NCI-H226 (cell line): ENCODE measurements around the gene STOML3.
"Not testable (repeated sequence)": the region's sequence is repeated elsewhere in the genome, so short reads cannot be mapped to it uniquely, and the experiment has no call there.

Source experiments
- DNase-seq: peaks from one replicate; pipeline ENCODE4 v3.0.0-alpha.2; 2015

STOML3 gene

DNA sequence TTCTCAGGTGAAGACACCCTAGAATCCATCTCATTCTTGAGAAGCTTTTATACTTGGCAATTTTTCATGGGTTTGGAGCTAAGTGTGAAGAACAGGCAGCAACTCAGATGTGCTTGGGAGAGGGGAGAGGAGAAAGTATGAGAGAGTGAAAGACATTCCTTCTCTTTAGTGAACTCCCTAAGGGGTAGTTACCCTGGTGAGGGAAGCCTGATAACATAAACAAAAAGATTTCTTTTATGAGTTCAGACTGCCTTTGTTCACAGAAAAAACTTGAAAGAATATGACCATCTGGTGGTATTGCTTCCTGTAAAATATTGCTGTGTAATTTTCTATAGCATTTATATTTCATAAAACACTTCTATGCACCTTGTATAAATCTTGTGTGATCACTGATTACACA is at the start of gene STOML3:
Gene STOML3 (minus strand): TSS at position 139 of the 400 bp plus-strand sequence. CDS start 110 bp downstream, at position 29.
- DNase-seq = peak; percentile 17

DNA sequence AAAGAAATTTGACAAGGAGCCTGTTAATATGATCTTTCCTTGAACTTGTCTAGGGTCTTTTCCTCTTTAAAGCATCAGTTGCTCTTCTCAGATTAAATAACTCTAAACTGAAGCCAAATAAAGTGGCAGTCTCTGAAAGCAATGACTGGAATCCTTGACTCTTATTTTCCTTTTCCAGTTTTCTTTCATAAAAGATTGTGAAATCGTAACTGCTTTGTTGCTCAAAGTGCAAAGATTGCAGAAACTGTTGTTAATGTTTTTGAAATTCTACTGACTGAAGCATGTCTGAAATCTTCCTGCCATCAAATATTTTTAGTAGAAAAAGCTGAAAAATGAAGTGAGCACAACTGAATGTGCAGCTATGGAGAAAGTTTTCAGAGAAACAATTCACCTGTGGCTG is 49.6 kb upstream of the STOML3 start:
- DNase-seq = no peak

DNA sequence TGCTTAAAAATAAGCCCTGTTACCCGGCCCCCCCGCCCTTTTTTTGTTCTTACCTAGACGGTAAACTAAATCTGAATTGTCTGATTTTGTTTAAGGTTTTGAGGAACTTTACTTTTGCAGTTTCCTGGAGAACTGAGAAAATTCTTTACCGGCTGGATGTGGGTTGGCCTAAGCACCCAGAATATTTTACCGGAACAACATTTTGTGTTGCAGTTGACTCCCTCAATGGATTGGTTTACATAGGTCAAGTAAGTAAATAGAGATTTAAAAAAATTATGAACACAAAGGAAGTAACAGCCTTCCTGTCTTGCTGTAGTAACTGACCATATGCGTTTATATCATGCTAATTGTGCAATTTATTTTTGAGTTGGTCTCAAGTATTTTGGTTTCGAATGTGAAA is 48.4 kb upstream of the STOML3 start:
- DNase-seq = no peak

- peak; percentile 34 for DNase-seq
Measured at GRCh38 chr13:39038569-39039030, 48.0 kb upstream of the STOML3 start.

GRCh38 chr13:39037880-39038568 is 47.4 kb upstream of the STOML3 start, which contains the start of the genes NHLRC3 and PROSER1:
TSS of gene NHLRC3 (plus strand) at chr13:39038456. CDS start at chr13:39038640, 184 bp downstream.
TSS of gene PROSER1 (minus strand) at chr13:39038089. CDS start at chr13:39037242, 847 bp downstream.
- DNase-seq = peak; percentile 90

GRCh38 chr13:39037410-39037879 is 46.8 kb upstream of the STOML3 start:
- no peak for DNase-seq

GRCh38 chr13:39036212-39036611 is 45.6 kb upstream of the STOML3 start:
- no peak for DNase-seq

DNA sequence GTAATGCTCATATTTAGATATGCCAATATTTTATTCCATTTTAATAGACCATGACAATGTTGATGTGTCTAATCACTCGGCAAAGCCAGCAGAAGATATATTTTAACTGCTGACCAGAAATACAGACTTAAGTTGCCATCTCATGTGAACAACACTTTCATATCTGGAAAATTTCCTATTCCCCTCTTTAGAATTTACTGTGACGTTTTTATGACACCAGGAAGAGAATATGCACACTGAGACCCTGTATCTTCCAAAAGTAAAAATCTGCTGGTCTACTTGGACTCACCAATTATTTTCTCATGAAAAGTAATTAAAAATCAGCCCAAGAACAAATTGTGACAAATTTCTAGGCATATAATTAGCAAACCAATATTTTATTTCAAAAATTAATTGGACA is 45.2 kb upstream of the STOML3 start:
- no peak for DNase-seq

DNA sequence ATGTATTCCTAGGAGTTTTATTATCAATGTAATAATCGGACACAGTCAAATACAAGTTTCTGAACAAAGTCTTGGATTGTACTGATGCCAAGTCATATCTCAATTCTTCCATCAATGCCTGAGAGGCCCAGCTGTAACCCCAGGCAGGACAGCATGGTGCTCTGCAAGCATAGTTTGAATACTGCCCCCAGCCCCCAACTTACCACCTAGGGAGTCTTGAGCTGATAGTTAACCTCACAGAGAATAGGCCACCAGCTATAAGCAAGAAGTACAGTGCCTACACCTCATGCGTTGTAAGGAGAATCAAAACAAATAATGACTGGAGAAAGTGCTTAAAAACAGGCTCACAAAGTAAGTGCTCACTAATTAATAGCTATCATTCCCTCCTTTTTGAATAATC is 44.6 kb upstream of the STOML3 start:
- no peak for DNase-seq

GRCh38 chr13:39034085-39034484 is 43.5 kb upstream of the STOML3 start:
- DNase-seq = no peak

DNA sequence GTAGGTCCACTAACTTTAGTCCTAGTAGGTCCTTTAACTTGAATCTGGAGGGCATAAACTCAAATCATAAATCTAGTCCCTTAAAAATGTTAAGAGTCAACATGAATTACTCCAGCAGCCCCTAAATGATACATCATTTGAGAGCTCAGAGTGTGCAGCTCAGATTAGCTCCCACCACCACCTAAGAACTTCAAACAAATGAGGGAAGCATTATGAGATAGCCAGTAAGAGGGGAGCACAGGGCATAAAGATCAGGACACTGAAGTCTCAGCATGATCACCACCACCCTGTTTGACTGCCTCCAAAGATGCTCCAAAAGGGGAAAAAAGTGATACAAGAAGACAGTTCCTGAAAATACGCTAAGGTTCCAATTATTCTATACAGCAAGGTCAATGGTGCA is 41.5 kb upstream of the STOML3 start:
- DNase-seq = no peak

GRCh38 chr13:39025433-39025839 is 34.8 kb upstream of the STOML3 start:
- DNase-seq = no peak

- peak; percentile 53 for DNase-seq
Measured at GRCh38 chr13:39023761-39024160, 33.1 kb upstream of the STOML3 start.

DNA sequence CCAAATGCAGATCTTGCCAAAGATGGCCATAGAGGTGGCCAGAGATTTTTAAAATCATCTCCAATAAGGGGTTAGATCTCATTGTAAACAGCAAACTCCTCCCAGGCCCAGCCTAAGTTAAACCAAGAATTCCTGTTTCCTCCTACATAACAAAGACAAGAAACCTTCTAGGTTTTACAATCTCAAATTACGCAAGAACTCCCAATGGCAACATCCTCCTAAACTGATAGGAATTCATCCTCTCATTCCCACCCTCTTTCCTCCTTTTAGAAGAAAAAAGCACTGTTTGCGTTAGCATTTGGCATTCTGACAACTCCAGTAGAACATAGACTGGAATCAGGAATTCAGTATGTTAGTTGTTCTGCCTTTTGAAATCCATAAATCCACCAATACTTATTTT is 32.7 kb upstream of the STOML3 start:
- DNase-seq = peak; percentile 71

DNA sequence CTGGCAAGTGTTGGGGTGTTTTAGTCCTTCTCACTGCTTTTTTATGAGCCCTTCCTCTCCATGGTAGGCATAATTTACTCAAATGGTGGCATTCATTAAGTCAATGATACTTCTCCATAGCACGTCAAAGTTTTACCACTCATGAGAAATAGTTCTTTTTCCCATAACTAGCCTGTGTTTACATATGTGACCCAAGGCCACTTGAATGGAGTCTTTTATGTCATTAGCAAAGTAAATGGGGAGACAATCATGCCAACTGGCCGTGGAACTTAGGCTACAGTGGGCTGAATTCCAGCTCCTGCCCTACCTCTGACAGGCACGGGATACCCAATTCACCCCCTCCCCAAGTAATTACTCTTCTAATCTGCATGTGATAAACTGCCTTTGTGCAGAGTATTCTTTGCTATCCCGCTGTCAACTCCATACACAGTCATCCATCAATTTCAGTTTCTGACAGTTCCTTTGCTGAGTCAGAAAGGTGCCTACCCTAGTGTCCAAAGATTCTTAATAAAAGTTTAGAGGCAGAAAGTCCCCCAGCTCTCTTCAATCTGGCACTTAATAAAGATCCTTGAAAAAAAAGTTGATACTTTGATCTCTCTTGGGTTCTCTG is 30.3 kb upstream of the STOML3 start:
- DNase-seq = no peak

GRCh38 chr13:39016787-39017186 is 26.2 kb upstream of the STOML3 start:
- DNase-seq = no peak

GRCh38 chr13:39016087-39016486 is 25.5 kb upstream of the STOML3 start:
- no peak for DNase-seq

GRCh38 chr13:39013462-39013861 is 22.8 kb upstream of the STOML3 start:
- DNase-seq = no peak

DNA sequence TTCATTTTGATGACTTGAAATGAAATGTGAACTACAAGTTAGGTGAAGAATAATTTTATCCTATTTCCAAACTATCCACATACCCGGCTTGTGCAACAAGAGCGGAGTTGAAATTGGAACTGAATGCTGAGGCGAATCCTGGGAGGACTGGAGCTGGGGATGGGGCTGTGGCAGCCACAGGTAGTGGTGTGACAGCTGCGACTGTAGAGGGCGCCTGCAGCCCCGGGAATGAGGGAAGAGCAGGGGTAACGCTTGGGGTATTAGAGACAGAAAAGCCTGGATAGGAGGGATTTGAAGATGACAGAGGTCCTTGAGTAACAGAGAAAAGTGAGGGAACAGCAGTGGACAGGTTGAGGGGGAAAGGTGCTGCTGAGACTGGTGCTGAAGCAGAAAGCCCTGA is 22.0 kb upstream of the STOML3 start:
- no peak for DNase-seq

- not testable (repeated sequence) for DNase-seq
Measured at GRCh38 chr13:39006371-39007111, 15.9 kb upstream of the STOML3 start.

- DNase-seq = no peak
Measured at GRCh38 chr13:38998739-38999138, 8.1 kb upstream of the STOML3 start.

DNA sequence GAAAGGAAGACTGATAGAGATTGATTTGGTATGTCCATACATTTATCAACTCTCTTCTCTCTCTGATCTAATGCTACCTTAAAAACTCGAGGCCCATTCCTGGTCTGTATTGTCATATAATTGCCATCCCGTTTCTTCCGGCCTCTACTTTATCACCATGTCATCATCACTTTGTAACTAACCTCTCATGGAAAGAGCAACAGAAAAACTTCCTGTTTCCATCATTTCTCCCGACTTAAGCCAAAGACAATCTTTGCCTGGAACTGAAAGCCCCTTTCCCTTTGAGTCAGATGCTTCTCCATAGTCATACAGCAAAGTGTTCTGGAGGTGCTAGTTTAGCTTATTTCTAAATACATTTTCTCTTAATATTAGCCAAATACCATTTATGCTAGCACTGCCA is 2.8 kb upstream of the STOML3 start:
- no peak for DNase-seq

DNA sequence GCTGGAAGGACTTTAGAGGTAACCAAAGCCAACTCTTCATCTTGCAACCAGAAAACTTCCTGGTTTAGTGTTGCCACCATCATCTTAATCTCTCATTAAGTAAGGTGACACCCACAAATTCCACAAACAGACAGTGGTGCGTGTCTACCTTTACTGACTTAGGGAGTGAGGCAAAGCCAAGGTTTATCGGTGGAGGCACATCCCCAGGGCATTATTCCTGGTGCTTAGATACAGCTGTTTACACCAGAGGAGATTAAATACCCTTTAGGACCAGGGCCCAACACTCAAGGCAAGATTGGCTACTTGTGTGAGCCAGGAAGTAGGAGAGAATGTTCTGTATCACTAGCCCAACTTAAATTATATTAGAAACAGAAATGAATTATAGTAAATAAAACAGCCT is 9.5 kb downstream of the STOML3 start:
- DNase-seq = no peak

DNA sequence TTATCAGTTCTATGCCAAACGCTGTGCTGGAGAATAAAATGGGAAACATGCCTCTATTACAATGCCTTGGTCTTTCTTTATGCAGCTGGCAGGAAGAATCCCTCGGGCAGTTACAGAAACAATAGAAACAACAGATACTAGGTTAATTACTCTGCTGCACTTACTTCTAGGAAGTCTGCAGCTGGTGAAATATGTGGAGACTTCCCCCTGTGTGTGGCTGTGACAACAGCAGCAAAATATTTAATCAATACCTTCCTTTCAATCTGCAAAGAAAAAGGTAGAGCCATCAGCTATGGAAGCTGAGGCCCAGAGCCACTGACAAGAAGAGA is 9.9 kb downstream of the STOML3 start:
- no peak for DNase-seq
